ENCODE results near the gene PPP1R15A.

GRCh38 chr19:48922548-48923490 lies 50.6 kb downstream of the PPP1R15A start:
- TF ChIP-seq CTCF (IDR thresholded peaks at IDR 0.05; ENCODE audit: insufficient read depth, low read length, poor library complexity, severe bottlenecking) (no peak), EZH2phosphoT487 (conservative IDR thresholded peaks at IDR 0.05; ENCODE audit: low read length) (no peak)
